Neuronal stem cell (in vitro differentiated cells): ENCODE results near the gene UBL7.

Experiments
- DNase-seq: peaks from one replicate; pipeline ENCODE4 v3.0.0-alpha.2; 2013; ENCODE audit warnings: low spot score
- H2AFZ ChIP-seq: one replicate; pipeline ENCODE4 v1.6.1; 2013; ENCODE audit warnings: mild to moderate bottlenecking, low read length, inconsistent platforms
- H2AK5ac ChIP-seq: 2 replicates; pipeline ENCODE4 v1.6.1; 2013; ENCODE audit warnings: low read depth, mild to moderate bottlenecking, inconsistent platforms, low read length, moderate library complexity, mixed read lengths
- H2BK120ac ChIP-seq: 2 replicates; pipeline ENCODE4 v1.6.1; 2013; ENCODE audit warnings: low read depth, mild to moderate bottlenecking, inconsistent platforms, low read length, moderate library complexity, mixed read lengths
- H2BK12ac ChIP-seq: one replicate; pipeline ENCODE4 v1.6.1; 2013; ENCODE audit warnings: low read length, inconsistent platforms
- H2BK15ac ChIP-seq: 2 replicates; pipeline ENCODE4 v1.6.1; 2013; ENCODE audit warnings: mild to moderate bottlenecking, low read length, inconsistent platforms, mixed read lengths
- H2BK5ac ChIP-seq: one replicate; pipeline ENCODE4 v1.6.1; 2013; ENCODE audit warnings: inconsistent platforms, mild to moderate bottlenecking, low read length, moderate library complexity
- H3K14ac ChIP-seq: one replicate; pipeline ENCODE4 v1.6.1; 2013; ENCODE audit warnings: low read length, inconsistent platforms
- H3K18ac ChIP-seq: 2 replicates; pipeline ENCODE4 v1.6.1; 2013; ENCODE audit warnings: low read length, inconsistent platforms
- H3K23ac ChIP-seq: 2 replicates; pipeline ENCODE4 v1.6.1; 2013; ENCODE audit warnings: low read depth, mild to moderate bottlenecking, mixed read lengths, low read length, inconsistent platforms; ENCODE audit not compliant: poor library complexity
- H3K27ac ChIP-seq: replicated peaks from 3 replicates; pipeline ENCODE4 v1.5.1; 2013; ENCODE audit warnings: low read length, inconsistent platforms
- H3K27me3 ChIP-seq, 3 experiments: 2 replicates each; pipeline ENCODE4 v1.6.1; 2013; ENCODE audit warnings: low read length in 3 of 3, mild to moderate bottlenecking in 2 of 3, inconsistent platforms in 1 of 3, low read depth in 1 of 3, mixed read lengths in 1 of 3, moderate library complexity in 1 of 3; ENCODE audit not compliant: control insufficient read depth in 3 of 3, insufficient read depth in 3 of 3
- H3K36me3 ChIP-seq, 2 donors: replicated peaks in 1 of 2; 2 replicates each; pipeline ENCODE4 v1.6.1; 2013; ENCODE audit warnings: low read length in 2 of 2; ENCODE audit not compliant: control insufficient read depth in 2 of 2, insufficient read depth in 2 of 2
- H3K4ac ChIP-seq: 2 replicates; pipeline ENCODE4 v1.6.1; 2013; ENCODE audit warnings: inconsistent platforms, mild to moderate bottlenecking, low read length, moderate library complexity
- H3K4me1 ChIP-seq, 2 donors: 1 replicate in 1 of 2; 2 replicates in 1 of 2; pipeline ENCODE4 v1.6.1; 2013; ENCODE audit warnings: low read length in 2 of 2, low read depth in 1 of 2; ENCODE audit not compliant: control insufficient read depth in 2 of 2, insufficient read depth in 1 of 2
- H3K4me2 ChIP-seq: one replicate; pipeline ENCODE4 v1.6.1; 2013; ENCODE audit warnings: mild to moderate bottlenecking, low read length, inconsistent platforms; ENCODE audit not compliant: insufficient read depth, poor library complexity, severe bottlenecking
- H3K4me3 ChIP-seq, 2 donors: 2 replicates each; pipeline ENCODE4 v1.5.1; 2013; ENCODE audit warnings: low read length in 2 of 2, mild to moderate bottlenecking in 2 of 2, inconsistent platforms in 1 of 2, moderate library complexity in 1 of 2
- H3K79me1 ChIP-seq: one replicate; pipeline ENCODE4 v1.6.1; 2013; ENCODE audit warnings: low read depth, mild to moderate bottlenecking, inconsistent platforms, low read length, moderate library complexity
- H3K9ac ChIP-seq: one replicate; pipeline ENCODE4 v1.6.1; 2013; ENCODE audit warnings: mild to moderate bottlenecking, low read depth, low read length, inconsistent platforms; ENCODE audit not compliant: poor library complexity
- H3K9me3 ChIP-seq, 2 donors: replicated peaks in 1 of 2; 2 replicates each; pipeline versions ENCODE3 to v1.6.1; 2013; ENCODE audit warnings: low read length in 2 of 2, mild to moderate bottlenecking in 2 of 2, inconsistent platforms in 1 of 2, low read depth in 1 of 2, mixed read lengths in 1 of 2, moderate library complexity in 1 of 2; ENCODE audit not compliant: control insufficient read depth in 2 of 2, insufficient read depth in 1 of 2
- H4K8ac ChIP-seq: one replicate; pipeline ENCODE4 v1.6.1; 2013; ENCODE audit warnings: low read depth, mild to moderate bottlenecking, inconsistent platforms, low read length, moderate library complexity
- H4K91ac ChIP-seq: one replicate; pipeline ENCODE4 v1.6.1; 2013; ENCODE audit warnings: low read length, low read depth, mild to moderate bottlenecking, inconsistent platforms; ENCODE audit not compliant: poor library complexity
- WGBS, 2 donors: extraction: QIAGEN DNeasy Blood & Tissue Kit; methylation state at CpG; one replicate each; pipeline ENCODE4 v1.1.7; 2013; ENCODE audit warnings: missing lambda C conversion rate in 2 of 2, mixed read lengths in 1 of 2; ENCODE audit not compliant: insufficient read length in 2 of 2, insufficient replicate concordance in 1 of 2; ENCODE audit errors: extremely low coverage in 2 of 2; 5-methylcytosine and 5-hydroxymethylcytosine counted together

UBL7 gene

DNA sequence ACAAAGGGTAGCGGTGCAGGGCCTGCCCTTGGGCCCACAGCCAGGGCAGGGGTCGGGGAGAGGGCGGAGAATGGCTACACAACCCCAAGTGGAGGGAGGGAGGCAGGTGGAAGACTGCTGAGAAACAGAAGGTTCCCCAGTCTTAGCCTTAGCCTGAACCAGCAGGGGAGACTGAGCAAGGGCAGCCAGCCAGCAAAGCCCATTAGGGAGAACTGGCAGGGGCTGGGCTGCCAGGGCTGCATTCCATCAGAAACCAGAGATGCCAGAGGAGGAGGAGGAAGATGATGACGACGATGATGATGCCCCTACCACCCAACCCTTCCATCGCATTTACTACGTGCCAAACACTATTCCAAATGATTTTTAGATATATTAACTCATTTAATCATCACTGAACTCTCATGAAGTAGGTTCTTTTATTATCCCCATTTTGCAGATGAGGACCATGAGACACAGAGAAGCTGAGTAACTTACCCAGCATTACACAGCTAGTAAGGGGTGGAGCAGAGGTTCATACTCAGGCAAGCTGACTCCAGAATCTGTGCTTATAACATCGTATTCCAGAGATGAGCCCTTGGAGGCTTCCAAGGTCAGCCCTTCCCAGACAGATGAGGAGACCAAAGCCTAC is 35.9 kb downstream of the UBL7 start:
- Histone ChIP-seq H2AFZ (no peak overlapping the region), H3K9me3 (no peaks in the 10 kb centered on the region), H3K4ac (no peak overlapping the region), H3K27ac (no peak overlapping the region), H3K36me3 (peaks cover 0 to 1% of the 10 kb centered on the region in 2 donors), H3K4me2 (no peak overlapping the region), H3K9ac (no peak overlapping the region), H4K91ac (no peak overlapping the region), H3K27me3 (no peaks in the 10 kb centered on the region), H2BK120ac (no peak overlapping the region), H2BK12ac (no peak overlapping the region), H3K79me1 (peaks cover 4% of the 10 kb centered on the region), H3K4me1 (peaks cover 28 to 46% of the 10 kb centered on the region in 2 donors), H2AK5ac (no peak overlapping the region), H3K4me3 (no peak overlapping the region), H4K8ac (no peak overlapping the region), H3K14ac (no peak overlapping the region), H2BK5ac (no peak overlapping the region), H3K23ac (no peak overlapping the region), H2BK15ac (no peak overlapping the region), H3K18ac (no peak overlapping the region)
- no CpG with 5 or more reads among the region's 8 CpGs for WGBS, 2 donors
- DNase-seq: no peak

DNA sequence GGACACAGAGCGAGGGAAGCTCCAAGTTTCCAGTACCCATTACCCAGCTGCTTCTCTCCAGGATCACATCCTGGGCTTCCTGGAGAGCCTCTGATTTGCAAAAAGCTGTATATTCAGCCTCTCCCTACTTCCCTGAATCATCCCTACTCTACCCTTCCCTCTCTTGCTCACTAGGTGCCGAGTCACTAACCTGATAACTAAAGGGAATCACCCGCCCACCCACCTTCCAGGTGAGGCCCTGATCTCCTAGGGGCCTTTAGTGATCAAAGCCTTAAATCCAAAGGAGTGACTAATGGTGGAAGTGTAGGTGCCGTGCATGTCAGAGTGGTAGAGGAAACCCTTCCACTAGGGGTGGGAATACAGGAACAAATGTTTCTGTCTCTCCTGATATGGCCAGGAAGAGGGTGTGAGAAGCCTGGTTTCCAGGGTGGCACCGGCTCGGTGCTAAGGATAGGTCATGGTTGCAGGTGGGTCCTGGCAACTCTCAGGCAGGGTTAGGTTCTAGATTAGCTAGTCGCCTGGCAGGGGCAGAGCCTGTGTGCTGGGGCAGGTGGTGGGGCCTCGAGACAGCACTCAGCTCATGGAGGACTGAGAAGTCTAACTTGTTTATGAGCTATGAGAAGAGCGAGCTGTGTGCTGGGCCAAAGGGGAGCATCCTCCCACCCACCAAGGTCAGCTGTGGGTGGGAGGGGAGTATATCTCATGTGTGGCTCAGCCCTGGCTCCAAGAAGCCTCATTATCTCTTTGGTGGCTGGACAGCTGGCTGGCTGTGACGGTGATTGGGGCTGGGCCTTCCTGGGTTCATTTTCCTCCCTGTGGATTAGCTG is 37.3 kb downstream of the UBL7 start:
- Histone ChIP-seq H3K36me3 (peaks cover 0 to 1% of the 10 kb centered on the region in 2 donors), H2AK5ac (peak overlapping the region; percentile 94), H3K14ac (peak overlapping the region; percentile 72), H3K27ac (no peak overlapping the region), H3K27me3 (no peaks in the 10 kb centered on the region), H3K9me3 (no peaks in the 10 kb centered on the region), H3K4me2 (no peak overlapping the region), H2BK12ac (no peak overlapping the region), H3K23ac (no peak overlapping the region), H3K18ac (peak overlapping the region; percentile 40), H2AFZ (no peak overlapping the region), H3K9ac (no peak overlapping the region), H3K79me1 (peaks cover 6% of the 10 kb centered on the region), H2BK15ac (no peak overlapping the region), H3K4me3 (no peak overlapping the region), H4K8ac (no peak overlapping the region), H2BK120ac (peak overlapping the region; percentile 36), H2BK5ac (no peak overlapping the region), H4K91ac (no peak overlapping the region), H3K4me1 (peaks cover 28 to 43% of the 10 kb centered on the region in 2 donors), H3K4ac (no peak overlapping the region)
- no peak for DNase-seq
- WGBS, 2 donors: no CpG with 5 or more reads among the region's 10 CpGs

DNA sequence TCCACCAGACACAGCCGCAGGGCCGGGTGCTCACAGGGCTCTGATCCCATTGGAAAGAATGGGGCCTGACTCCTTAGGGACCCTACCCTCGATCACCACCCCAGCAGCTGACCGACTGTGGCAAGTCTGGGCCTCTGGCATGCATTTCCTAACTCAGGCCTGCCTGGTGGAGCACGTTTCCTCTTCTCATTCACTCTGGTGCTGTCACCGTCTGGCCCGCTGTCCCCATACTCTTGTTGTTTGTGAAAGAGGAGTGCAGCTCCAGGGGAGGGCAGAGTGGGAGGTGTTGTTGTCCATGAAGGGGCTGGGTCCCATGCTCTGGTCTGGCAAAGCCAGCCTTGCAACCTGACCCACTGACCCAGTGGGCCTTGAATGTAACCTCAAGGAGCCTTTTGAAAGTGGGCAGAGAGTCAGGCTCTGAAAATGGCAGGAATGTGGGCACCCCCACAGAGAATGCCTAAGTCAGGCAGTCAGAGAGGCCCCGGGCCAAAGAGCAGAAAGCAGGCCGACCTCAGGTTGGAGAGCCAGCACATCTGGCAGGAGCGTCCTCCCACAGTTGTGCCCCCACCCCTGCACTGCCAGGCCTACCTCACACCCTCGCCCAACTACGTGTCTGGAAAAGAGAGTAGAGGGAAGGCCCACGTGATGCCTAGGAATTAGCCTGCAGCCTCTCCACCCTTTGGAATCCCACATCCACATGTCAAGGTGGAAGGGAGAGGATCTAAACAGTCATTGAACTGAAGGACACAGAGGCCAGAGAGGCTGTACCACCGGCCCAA is 38.1 kb downstream of the UBL7 start:
- Histone ChIP-seq H3K14ac (peak overlapping the region; percentile 72), H4K91ac (peak overlapping the region; percentile 27), H3K79me1 (peaks cover 6% of the 10 kb centered on the region), H3K9ac (no peak overlapping the region), H3K23ac (no peak overlapping the region), H3K4ac (no peak overlapping the region), H2BK12ac (no peak overlapping the region), H3K27me3 (no peaks in the 10 kb centered on the region), H3K4me1 (peaks cover 28 to 40% of the 10 kb centered on the region in 2 donors), H2BK15ac (peak overlapping the region; percentile 10), H3K9me3 (no peaks in the 10 kb centered on the region), H2AK5ac (peak overlapping the region; percentile 94), H3K27ac (peak overlapping the region; percentile 23), H2AFZ (peak overlapping the region; percentile 57), H3K36me3 (peaks cover 0 to 1% of the 10 kb centered on the region in 2 donors), H2BK5ac (peak overlapping the region; percentile 90), H3K4me2 (no peak overlapping the region), H3K18ac (peak overlapping the region; percentile 89), H3K4me3 (no peak overlapping the region), H4K8ac (no peak overlapping the region), H2BK120ac (peak overlapping the region; percentile 36)
- DNase-seq: no peak
- no CpG with 5 or more reads among the region's 14 CpGs for WGBS, 2 donors
